ENCODE results near the gene CCDC182. TPM values are rescaled to one million over a fixed set of nuclear protein-coding genes. Genes with fewer than 3 reads are reported as not detected.

Gene CCDC182
- not detected for polyA plus RNA-seq (2013, experiment 1 of 4)
- not detected for polyA plus RNA-seq (2013, experiment 2 of 4)
- polyA plus RNA-seq (2013, experiment 3 of 4), result not detected
- polyA plus RNA-seq (2013, experiment 4 of 4), result not detected

DNA sequence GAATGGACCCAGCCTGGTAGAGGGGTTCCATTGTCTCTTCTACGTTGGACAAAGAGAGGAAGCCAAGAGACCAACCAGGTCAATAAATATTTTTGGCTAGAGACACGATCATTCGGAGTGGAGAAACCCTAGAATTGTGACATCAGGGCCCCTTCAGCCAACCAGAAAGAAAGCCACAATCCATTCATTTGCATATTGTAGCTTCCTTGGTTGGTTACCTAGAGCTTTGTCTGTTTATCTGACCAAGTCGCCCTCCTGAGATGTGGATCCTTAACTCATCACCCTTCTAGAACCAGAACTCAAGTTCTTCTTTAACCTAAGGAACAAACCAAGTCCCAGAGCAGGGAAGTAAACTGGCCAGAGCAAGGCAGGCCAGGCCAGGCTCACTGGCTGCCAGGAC, at the start of gene CCDC182:
CCDC182 (minus strand) TSS at position 58 of the 400 bp plus-strand sequence; CDS start at position 31, 27 bp downstream.
- Histone ChIP-seq H3K27me3 (ENCODE audit: control insufficient read depth, insufficient read depth, low read length, poor library complexity, severe bottlenecking) (no peaks in the 10 kb centered on the region), H3K36me3 (ENCODE audit: control insufficient read depth, insufficient read depth, low read length) (no peaks in the 10 kb centered on the region), H3K9me3 (ENCODE audit: control insufficient read depth, low read length) (no peaks in the 10 kb centered on the region), H3K4me3 (ENCODE audit: insufficient read depth, low read depth, low read length) (no peak within 1 kb of the TSS), H3K4me1 (ENCODE audit: control insufficient read depth, insufficient read depth, low read length) (no peaks in the 10 kb centered on the region), H3K27ac (ENCODE audit: insufficient read depth, low read depth, low read length, poor library complexity, severe bottlenecking) (no peak within 1 kb of the TSS)
- 93 to 95% methylated on average over 4 of the region's 4 CpGs for WGBS, 2 experiments

DNA sequence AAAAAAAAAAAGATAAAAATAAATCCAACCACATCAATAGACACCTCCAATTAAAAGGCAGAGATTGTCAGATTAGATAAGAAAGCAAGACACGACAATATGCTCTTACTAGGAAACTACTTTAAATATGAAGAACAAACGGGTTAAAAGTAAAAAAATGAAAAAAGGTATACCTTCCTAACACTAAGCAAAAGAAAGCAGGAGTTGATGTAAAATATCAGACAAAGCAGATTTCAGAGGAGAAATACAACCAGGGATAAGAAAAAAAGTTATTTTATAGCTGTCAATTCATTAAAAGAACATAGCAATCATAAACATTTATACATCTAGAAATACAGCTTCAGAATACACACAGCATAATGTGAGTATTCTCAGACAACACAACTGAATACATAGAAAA, 49.7 kb upstream of the CCDC182 start:
- WGBS, 2 experiments, result 82 to 92% methylated on average over 2 of the region's 2 CpGs
- Histone ChIP-seq H3K27ac (ENCODE audit: insufficient read depth, low read depth, low read length, poor library complexity, severe bottlenecking) (no peak overlapping the region), H3K4me1 (ENCODE audit: control insufficient read depth, insufficient read depth, low read length) (no peaks in the 10 kb centered on the region), H3K36me3 (ENCODE audit: control insufficient read depth, insufficient read depth, low read length) (no peaks in the 10 kb centered on the region), H3K27me3 (ENCODE audit: control insufficient read depth, insufficient read depth, low read length, poor library complexity, severe bottlenecking) (no peaks in the 10 kb centered on the region), H3K9me3 (ENCODE audit: control insufficient read depth, low read length) (no peaks in the 10 kb centered on the region), H3K4me3 (ENCODE audit: insufficient read depth, low read depth, low read length) (no peak overlapping the region)

DNA sequence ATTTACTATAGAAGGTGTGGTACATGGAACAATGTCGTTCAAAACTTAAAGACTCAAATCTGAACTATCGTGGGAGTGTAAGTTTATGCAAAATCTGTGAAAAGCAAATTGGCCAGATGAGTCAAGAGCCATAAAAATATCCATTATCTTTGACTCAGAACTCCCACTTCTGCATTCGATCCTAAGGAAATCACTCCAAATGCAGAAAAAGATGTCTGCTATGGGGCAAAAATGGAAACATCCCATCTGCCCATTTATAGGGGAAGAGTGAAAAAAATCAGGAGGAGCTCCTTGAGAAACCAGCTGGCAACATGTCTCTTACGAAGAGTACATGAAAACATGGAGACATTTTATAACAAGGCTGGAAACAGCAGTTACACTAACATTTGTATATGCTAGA, 43.6 kb upstream of the CCDC182 start:
- H3K9me3 ChIP-seq (ENCODE audit: control insufficient read depth, low read length), result no peaks in the 10 kb centered on the region
- no peaks in the 10 kb centered on the region for H3K36me3 ChIP-seq (ENCODE audit: control insufficient read depth, insufficient read depth, low read length)
- WGBS, 2 experiments, result 92 to 96% methylated on average over 4 of the region's 4 CpGs
- peaks cover 8% of the 10 kb centered on the region for H3K27me3 ChIP-seq (ENCODE audit: control insufficient read depth, insufficient read depth, low read length, poor library complexity, severe bottlenecking)
- H3K4me1 ChIP-seq (ENCODE audit: control insufficient read depth, insufficient read depth, low read length), result no peaks in the 10 kb centered on the region
- H3K27ac ChIP-seq (ENCODE audit: insufficient read depth, low read depth, low read length, poor library complexity, severe bottlenecking), result no peak overlapping the region
- no peak overlapping the region for H3K4me3 ChIP-seq (ENCODE audit: insufficient read depth, low read depth, low read length)

DNA sequence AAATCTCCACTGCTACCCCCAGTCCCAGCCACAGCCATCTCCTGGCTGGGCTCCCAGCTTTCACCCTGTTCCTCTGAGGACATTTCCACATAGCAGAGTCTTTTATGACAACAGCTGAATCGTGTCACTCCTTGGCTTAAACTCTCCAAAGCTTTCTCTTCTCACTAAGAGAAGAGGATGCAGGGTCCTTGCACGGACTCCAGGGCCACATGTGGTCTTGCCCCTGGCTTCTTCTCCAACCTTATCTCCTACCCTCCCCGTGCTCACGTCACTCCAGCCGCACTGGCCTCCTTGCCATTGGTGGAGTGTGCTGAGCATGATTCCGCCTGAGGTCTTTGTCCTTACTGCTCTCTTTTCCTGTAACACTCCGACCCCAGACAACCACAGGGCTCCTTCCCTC, 39.9 kb upstream of the CCDC182 start:
- Histone ChIP-seq H3K4me3 (ENCODE audit: insufficient read depth, low read depth, low read length) (no peak overlapping the region), H3K27me3 (ENCODE audit: control insufficient read depth, insufficient read depth, low read length, poor library complexity, severe bottlenecking) (peaks cover 12% of the 10 kb centered on the region), H3K9me3 (ENCODE audit: control insufficient read depth, low read length) (no peaks in the 10 kb centered on the region), H3K27ac (ENCODE audit: insufficient read depth, low read depth, low read length, poor library complexity, severe bottlenecking) (no peak overlapping the region), H3K36me3 (ENCODE audit: control insufficient read depth, insufficient read depth, low read length) (no peaks in the 10 kb centered on the region), H3K4me1 (ENCODE audit: control insufficient read depth, insufficient read depth, low read length) (peaks cover 16% of the 10 kb centered on the region)
- WGBS, 2 experiments, result 87 to 90% methylated on average over 7 of the region's 7 CpGs

DNA sequence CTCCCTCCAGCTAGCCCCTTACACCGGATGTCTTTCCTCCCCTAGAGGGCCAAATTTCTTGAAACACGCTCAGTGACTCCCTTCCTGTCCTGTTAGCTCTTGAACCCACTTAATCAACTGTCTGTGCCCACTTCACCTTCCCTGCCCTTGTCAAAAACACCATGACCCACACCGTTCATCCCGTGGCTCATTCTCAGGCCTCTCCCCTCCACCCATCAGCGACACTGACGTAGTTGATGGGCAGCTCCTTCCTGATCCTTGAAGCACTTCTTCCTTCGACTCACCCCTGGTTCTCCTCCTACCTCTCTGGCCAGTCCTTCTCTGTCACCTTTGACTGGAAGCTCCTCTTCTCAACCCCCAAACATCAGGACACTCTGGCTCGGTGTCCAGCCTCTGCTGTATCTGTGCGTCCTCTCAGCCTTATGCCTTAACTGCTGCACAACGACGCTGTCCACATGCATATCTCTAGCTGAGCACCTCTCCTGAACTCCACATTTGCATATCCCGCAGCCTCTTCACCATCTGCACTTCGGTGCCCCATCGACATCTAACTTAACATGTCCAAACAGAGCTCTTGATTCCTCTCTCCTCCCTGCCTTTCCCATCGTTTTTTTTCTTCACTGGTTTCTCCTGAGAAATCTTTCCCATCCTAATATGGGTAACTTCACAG, 39.3 kb upstream of the CCDC182 start:
- no peaks in the 10 kb centered on the region for H3K9me3 ChIP-seq (ENCODE audit: control insufficient read depth, low read length)
- H3K4me1 ChIP-seq (ENCODE audit: control insufficient read depth, insufficient read depth, low read length), result peaks cover 16% of the 10 kb centered on the region
- peaks cover 12% of the 10 kb centered on the region for H3K27me3 ChIP-seq (ENCODE audit: control insufficient read depth, insufficient read depth, low read length, poor library complexity, severe bottlenecking)
- 85 to 87% methylated on average over 15 of the region's 15 CpGs for WGBS, 2 experiments
- no peak overlapping the region for H3K4me3 ChIP-seq (ENCODE audit: insufficient read depth, low read depth, low read length)
- no peaks in the 10 kb centered on the region for H3K36me3 ChIP-seq (ENCODE audit: control insufficient read depth, insufficient read depth, low read length)
- no peak overlapping the region for H3K27ac ChIP-seq (ENCODE audit: insufficient read depth, low read depth, low read length, poor library complexity, severe bottlenecking)

DNA sequence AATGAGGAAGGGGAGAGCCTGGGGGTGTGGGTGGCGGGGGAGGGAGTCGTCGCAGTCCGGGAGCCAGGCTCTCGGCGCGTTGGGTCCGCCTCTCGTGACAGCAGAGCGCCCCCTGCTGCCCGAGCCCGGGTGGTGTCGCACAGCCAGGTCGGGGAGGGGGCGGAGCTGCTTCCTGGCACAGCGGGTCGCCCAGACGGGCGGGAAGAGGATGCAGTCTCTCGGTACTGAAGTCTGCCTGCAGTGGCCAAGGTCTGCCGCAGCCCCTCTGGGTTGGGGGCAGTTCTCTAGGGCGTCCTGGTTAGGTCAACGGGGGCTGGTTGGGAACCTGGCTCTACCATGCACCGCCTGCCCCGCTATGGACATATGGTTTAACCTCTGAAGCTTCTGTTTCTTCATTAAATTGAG, 38.2 kb upstream of the CCDC182 start:
- H3K27me3 ChIP-seq (ENCODE audit: control insufficient read depth, insufficient read depth, low read length, poor library complexity, severe bottlenecking), result peaks cover 12% of the 10 kb centered on the region
- H3K9me3 ChIP-seq (ENCODE audit: control insufficient read depth, low read length), result no peaks in the 10 kb centered on the region
- WGBS, 2 experiments, result 6 to 7% methylated on average over 25 of the region's 25 CpGs
- no peaks in the 10 kb centered on the region for H3K36me3 ChIP-seq (ENCODE audit: control insufficient read depth, insufficient read depth, low read length)
- H3K4me3 ChIP-seq (ENCODE audit: insufficient read depth, low read depth, low read length), result no peak overlapping the region
- H3K4me1 ChIP-seq (ENCODE audit: control insufficient read depth, insufficient read depth, low read length), result peaks cover 16% of the 10 kb centered on the region
- H3K27ac ChIP-seq (ENCODE audit: insufficient read depth, low read depth, low read length, poor library complexity, severe bottlenecking), result peak overlapping the region; percentile 38

DNA sequence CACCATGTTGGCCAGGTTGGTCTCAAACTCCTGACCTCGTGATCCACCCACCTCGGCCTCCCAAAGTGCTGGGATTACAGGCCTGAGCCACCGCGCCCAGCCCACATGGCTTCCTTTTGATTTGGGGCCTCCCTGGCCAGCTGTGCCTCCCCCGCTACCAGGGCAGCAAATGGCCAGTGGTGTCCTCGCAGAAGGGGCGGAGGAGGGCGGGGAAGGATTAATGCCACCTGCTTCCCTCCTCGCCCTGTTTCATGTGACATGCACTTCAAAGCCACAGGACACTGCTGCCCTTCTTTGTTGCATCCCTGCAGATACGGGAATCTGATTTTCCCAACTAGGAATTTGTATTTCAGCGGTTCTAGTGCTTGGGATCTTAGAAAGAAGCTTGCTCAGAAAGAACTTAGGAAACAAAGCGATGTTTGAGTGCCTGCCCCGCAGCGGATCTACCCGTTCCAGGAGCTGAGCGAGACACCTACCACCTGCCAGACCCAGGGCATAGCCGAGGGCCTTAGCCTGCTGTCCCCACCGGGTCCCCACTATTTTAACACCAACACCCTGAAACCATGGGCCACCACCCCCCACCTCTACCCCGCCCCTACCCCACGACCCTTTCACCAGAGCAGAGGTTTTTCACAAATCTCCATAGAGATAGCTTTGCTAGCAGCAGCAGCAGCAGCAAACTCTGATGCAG, 37.7 kb upstream of the CCDC182 start:
- peak overlapping the region; percentile 38 for H3K27ac ChIP-seq (ENCODE audit: insufficient read depth, low read depth, low read length, poor library complexity, severe bottlenecking)
- H3K36me3 ChIP-seq (ENCODE audit: control insufficient read depth, insufficient read depth, low read length), result no peaks in the 10 kb centered on the region
- H3K27me3 ChIP-seq (ENCODE audit: control insufficient read depth, insufficient read depth, low read length, poor library complexity, severe bottlenecking), result peaks cover 12% of the 10 kb centered on the region
- no peaks in the 10 kb centered on the region for H3K9me3 ChIP-seq (ENCODE audit: control insufficient read depth, low read length)
- WGBS, 2 experiments, result 49 to 55% methylated on average over 19 to 20 of the region's 20 CpGs
- H3K4me1 ChIP-seq (ENCODE audit: control insufficient read depth, insufficient read depth, low read length), result peaks cover 16% of the 10 kb centered on the region
- H3K4me3 ChIP-seq (ENCODE audit: insufficient read depth, low read depth, low read length), result no peak overlapping the region

DNA sequence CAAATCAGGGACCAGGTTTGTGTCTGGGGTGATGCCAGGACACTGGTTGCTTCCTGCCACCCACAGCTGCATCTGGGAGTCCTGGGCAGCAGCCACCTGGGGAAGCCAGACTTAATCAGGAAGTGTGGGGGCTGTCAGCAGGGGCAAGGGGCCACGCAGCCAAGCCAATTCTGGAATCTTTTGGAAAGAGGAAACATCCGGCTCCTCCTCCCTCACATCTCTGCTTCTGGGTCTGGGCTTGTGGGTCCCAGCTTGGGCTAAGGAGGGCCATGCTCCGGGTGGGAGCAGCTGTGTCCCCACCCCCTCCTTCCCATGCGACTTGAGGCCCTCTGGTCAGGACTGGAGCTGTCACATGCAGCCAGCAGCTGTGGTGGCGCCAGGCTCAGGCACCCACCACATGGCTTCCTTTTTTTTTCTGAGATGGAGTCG, 37.0 kb upstream of the CCDC182 start:
- Histone ChIP-seq H3K9me3 (ENCODE audit: control insufficient read depth, low read length) (no peaks in the 10 kb centered on the region), H3K4me1 (ENCODE audit: control insufficient read depth, insufficient read depth, low read length) (peaks cover 16% of the 10 kb centered on the region), H3K27me3 (ENCODE audit: control insufficient read depth, insufficient read depth, low read length, poor library complexity, severe bottlenecking) (peaks cover 12% of the 10 kb centered on the region), H3K4me3 (ENCODE audit: insufficient read depth, low read depth, low read length) (no peak overlapping the region), H3K27ac (ENCODE audit: insufficient read depth, low read depth, low read length, poor library complexity, severe bottlenecking) (peak overlapping the region; percentile 36), H3K36me3 (ENCODE audit: control insufficient read depth, insufficient read depth, low read length) (no peaks in the 10 kb centered on the region)
- 62 to 68% methylated on average over 6 of the region's 6 CpGs for WGBS, 2 experiments

DNA sequence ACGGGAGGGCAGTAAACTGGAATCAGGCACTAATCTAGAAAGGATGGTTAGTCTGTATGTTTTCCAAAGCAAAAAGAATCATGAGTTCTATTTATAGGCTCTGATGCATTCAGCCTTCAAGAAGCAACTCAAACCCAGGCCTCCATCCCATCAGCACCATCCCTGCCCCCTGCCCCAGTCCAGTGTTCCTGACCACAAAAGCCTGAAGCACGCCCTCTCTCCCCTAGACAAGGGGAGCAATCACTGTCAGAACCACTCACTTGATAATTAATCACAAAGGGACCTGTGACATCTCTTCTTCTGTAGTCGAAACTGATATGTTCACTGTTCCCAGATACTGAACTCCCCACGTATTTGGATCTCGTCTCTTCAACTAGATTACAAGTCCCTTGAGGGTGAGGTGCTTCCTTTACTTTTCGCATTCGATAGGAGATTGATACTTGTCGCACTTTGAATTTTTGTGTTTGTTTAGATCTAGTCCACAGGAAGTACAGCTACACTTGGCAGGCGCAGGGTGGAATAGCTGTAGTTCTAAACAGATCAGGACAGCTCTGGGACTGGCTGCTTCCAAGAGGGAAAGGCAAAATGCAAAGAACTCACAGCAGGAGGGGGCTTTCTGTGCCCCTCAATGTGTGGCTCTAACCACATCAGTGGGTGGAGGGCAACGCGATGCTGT, 36.4 kb upstream of the CCDC182 start:
- Histone ChIP-seq H3K27me3 (ENCODE audit: control insufficient read depth, insufficient read depth, low read length, poor library complexity, severe bottlenecking) (peaks cover 12% of the 10 kb centered on the region), H3K9me3 (ENCODE audit: control insufficient read depth, low read length) (no peaks in the 10 kb centered on the region), H3K4me3 (ENCODE audit: insufficient read depth, low read depth, low read length) (no peak overlapping the region), H3K36me3 (ENCODE audit: control insufficient read depth, insufficient read depth, low read length) (no peaks in the 10 kb centered on the region), H3K4me1 (ENCODE audit: control insufficient read depth, insufficient read depth, low read length) (peaks cover 16% of the 10 kb centered on the region), H3K27ac (ENCODE audit: insufficient read depth, low read depth, low read length, poor library complexity, severe bottlenecking) (peak overlapping the region; percentile 36)
- 81 to 84% methylated on average over 11 of the region's 11 CpGs for WGBS, 2 experiments

DNA sequence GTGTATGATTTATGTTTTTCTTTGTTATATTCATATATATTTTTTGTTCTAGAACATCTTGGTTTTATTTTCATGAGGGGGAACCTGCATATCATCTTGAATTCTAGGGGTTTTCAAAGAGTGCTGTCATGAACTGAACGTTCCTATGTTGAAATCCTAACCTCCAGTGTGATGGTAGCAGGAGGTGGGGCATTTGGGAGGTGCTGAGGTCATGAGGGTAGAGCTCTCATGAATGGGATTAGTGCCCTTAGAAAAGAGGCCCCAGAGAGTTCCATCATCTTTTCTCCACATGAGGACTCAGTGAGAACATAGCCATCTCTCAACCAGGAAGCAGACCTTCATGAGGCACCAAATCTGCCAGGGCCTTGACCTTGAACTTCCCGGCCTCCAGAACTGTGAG, 34.6 kb upstream of the CCDC182 start:
- Histone ChIP-seq H3K4me3 (ENCODE audit: insufficient read depth, low read depth, low read length) (no peak overlapping the region), H3K4me1 (ENCODE audit: control insufficient read depth, insufficient read depth, low read length) (peaks cover 16% of the 10 kb centered on the region), H3K36me3 (ENCODE audit: control insufficient read depth, insufficient read depth, low read length) (no peaks in the 10 kb centered on the region), H3K27me3 (ENCODE audit: control insufficient read depth, insufficient read depth, low read length, poor library complexity, severe bottlenecking) (peaks cover 12% of the 10 kb centered on the region), H3K27ac (ENCODE audit: insufficient read depth, low read depth, low read length, poor library complexity, severe bottlenecking) (no peak overlapping the region), H3K9me3 (ENCODE audit: control insufficient read depth, low read length) (no peaks in the 10 kb centered on the region)
- WGBS, 2 experiments, result 69 to 79% methylated on average over 2 of the region's 2 CpGs

Data from ectodermal cell (in vitro differentiated cells).